CD4-positive, alpha-beta T cell (primary cell): ENCODE data around the gene XIAP. TPM values are rescaled to one million over a fixed set of nuclear protein-coding genes. Genes with fewer than 3 reads are reported as not detected.

Experiments used
- ATAC-seq: fragments of 200-7000 bp; cut with Tn5 transposase; one replicate; pipeline ENCODE4 v1.10.0; 2022; ENCODE audit warnings: mild to moderate bottlenecking; ENCODE audit not compliant: poor library complexity
- CTCF ChIA-PET: fragments of 350-600 bp; sonication (Branson Sonifier 250); formaldehyde crosslinking; loops from one replicate; lab custom pipeline; 2021; ENCODE audit warnings: antibody characterized with exemption, inconsistent platforms; lab: Charles Lee
- POLR2A ChIA-PET: fragments of 350-600 bp; sonication (Branson Sonifier 250); formaldehyde crosslinking; loops from one replicate; lab custom pipeline; 2021; ENCODE audit warnings: antibody characterized with exemption, inconsistent platforms; lab: Charles Lee
- DNase-seq, 14 experiments: peaks; one replicate each; pipeline ENCODE4 v3.0.0-alpha.2; 2013 to 2020; ENCODE audit warnings: mixed read lengths in 2 of 14
- H3K27ac ChIP-seq, 2 donors: one replicate each; pipeline versions ENCODE4 v1.5.1 to v1.7.0; 2013; ENCODE audit warnings: low read length in 2 of 2, low read depth in 1 of 2, mild to moderate bottlenecking in 1 of 2
- H3K27me3 ChIP-seq, 2 experiments: 1 replicate in 1 of 2; 2 replicates in 1 of 2; pipeline versions ENCODE4 v1.6.1 to v1.7.0; 2013; ENCODE audit warnings: low read length in 2 of 2, control low read depth in 1 of 2, mild to moderate bottlenecking in 1 of 2, moderate library complexity in 1 of 2; ENCODE audit not compliant: insufficient read depth in 2 of 2, control insufficient read depth in 1 of 2
- H3K36me3 ChIP-seq: one replicate; pipeline ENCODE4 v1.6.1; 2013; ENCODE audit warnings: low read length, control low read depth; ENCODE audit not compliant: insufficient read depth
- H3K4me1 ChIP-seq: one replicate; pipeline ENCODE4 v1.6.1; 2013; ENCODE audit warnings: low read length, control low read depth; ENCODE audit not compliant: insufficient read depth
- H3K4me3 ChIP-seq: one replicate; pipeline ENCODE4 v1.5.1; 2013; ENCODE audit warnings: mild to moderate bottlenecking, low read length, moderate library complexity
- H3K9me3 ChIP-seq, 2 experiments: 1 replicate in 1 of 2; 2 replicates in 1 of 2; pipeline versions ENCODE4 v1.6.1 to v1.7.0; 2013; ENCODE audit warnings: low read length in 2 of 2, mild to moderate bottlenecking in 2 of 2, control low read depth in 1 of 2, moderate library complexity in 1 of 2; ENCODE audit not compliant: control insufficient read depth in 1 of 2, insufficient read depth in 1 of 2
- H3K27ac Mint-ChIP-seq: one replicate; pipeline ENCODE4 v1.8.0; 2020; ENCODE audit warnings: mixed read lengths
- H3K27me3 Mint-ChIP-seq: one replicate; pipeline ENCODE4 v1.8.0; 2021; ENCODE audit warnings: mixed read lengths
- H3K36me3 Mint-ChIP-seq: one replicate; pipeline ENCODE4 v1.8.0; 2021; ENCODE audit warnings: low read depth, mixed read lengths
- H3K4me1 Mint-ChIP-seq: one replicate; pipeline ENCODE4 v1.8.0; 2021; ENCODE audit warnings: low read depth, mixed read lengths
- H3K4me3 Mint-ChIP-seq: one replicate; pipeline ENCODE4 v1.8.0; 2020; ENCODE audit warnings: mild to moderate bottlenecking, mixed read lengths
- H3K9me3 Mint-ChIP-seq: one replicate; pipeline ENCODE4 v1.8.0; 2020; ENCODE audit warnings: mixed read lengths
- CTCF ChIP-seq: fragments of 200-600 bp; IDR thresholded peaks from one replicate; pipeline ENCODE4 v1.8.0; 2022; ENCODE audit warnings: antibody characterized with exemption, mild to moderate bottlenecking
- intact Hi-C, 2 experiments: fragments of 100-400 bp; cut with DNase I in 1 of 2; cut with micrococcal nuclease in 1 of 2; formaldehyde crosslinking; loops; one replicate each; pipeline versions ENCODE4 v1.15.1 to v1.9.0; 2023 to 2025; cut with DNase I, micrococcal nuclease
- total RNA-seq, 174 experiments: library from RNA in 2 of 174; stranded (reverse) in 2 of 174; gene quantifications; one replicate each; pipeline ENCODE4 v1.2.3 and lab custom pipeline; 2021 to 2026

The XIAP gene
- total RNA-seq, 2 experiments from 2014 or later = 20.9 to 26.0 TPM

GRCh38 chrX:123881330-123881729, 21.5 kb downstream of the XIAP start:
- ChIA-PET CTCF (no interaction called here), POLR2A (no interaction called here)
- Histone ChIP-seq H3K9me3 (no peaks in the 10 kb centered on the region), H3K27ac (no peak overlapping the region), H3K36me3 (peaks cover 2% of the 10 kb centered on the region), H3K4me1 (peaks cover 16% of the 10 kb centered on the region), H3K4me3 (no peak overlapping the region), H3K27me3 (no peaks in the 10 kb centered on the region)
- H3K4me3 Mint-ChIP-seq = no peak overlapping the region
- H3K4me1 Mint-ChIP-seq = peaks cover 29% of the 10 kb centered on the region
- no peak for TF ChIP-seq CTCF
- H3K9me3 Mint-ChIP-seq = no peaks in the 10 kb centered on the region
- DNase-seq (no peak), ATAC-seq (no peak)
- peaks cover 21% of the 10 kb centered on the region for H3K36me3 Mint-ChIP-seq
- peak overlapping the region; percentile 59 for H3K27ac Mint-ChIP-seq
- H3K27me3 Mint-ChIP-seq = no peaks in the 10 kb centered on the region
- intact Hi-C loops = loop anchor here in 1 of 2 experiments (5.0 kb wide), 1 partner anchor 49 kb away; no protein-coding TSS in a partner anchor

- peaks cover 26% of the 10 kb centered on the region for H3K4me1 Mint-ChIP-seq
- H3K9me3 ChIP-seq = no peaks in the 10 kb centered on the region
- H3K27me3 ChIP-seq = no peaks in the 10 kb centered on the region
- ChIA-PET POLR2A (no interaction called here), CTCF (no interaction called here)
- intact Hi-C loops = loop anchor here in 1 of 2 experiments (5.0 kb wide), 1 partner anchor 50 kb away; no protein-coding TSS in a partner anchor
- no peaks in the 10 kb centered on the region for H3K9me3 Mint-ChIP-seq
- peaks cover 25% of the 10 kb centered on the region for H3K36me3 Mint-ChIP-seq
- no peak overlapping the region for H3K4me3 ChIP-seq
- ATAC-seq = no peak
- no peak overlapping the region for H3K4me3 Mint-ChIP-seq
- H3K27ac ChIP-seq = no peak overlapping the region
- H3K4me1 ChIP-seq = peaks cover 11% of the 10 kb centered on the region
- TF ChIP-seq CTCF = no peak
- H3K27me3 Mint-ChIP-seq = no peaks in the 10 kb centered on the region
- peaks cover 5% of the 10 kb centered on the region for H3K36me3 ChIP-seq
- no peak overlapping the region for H3K27ac Mint-ChIP-seq
- no peak for DNase-seq
Measured at GRCh38 chrX:123882391-123882790, 22.5 kb downstream of the XIAP start.

DNA sequence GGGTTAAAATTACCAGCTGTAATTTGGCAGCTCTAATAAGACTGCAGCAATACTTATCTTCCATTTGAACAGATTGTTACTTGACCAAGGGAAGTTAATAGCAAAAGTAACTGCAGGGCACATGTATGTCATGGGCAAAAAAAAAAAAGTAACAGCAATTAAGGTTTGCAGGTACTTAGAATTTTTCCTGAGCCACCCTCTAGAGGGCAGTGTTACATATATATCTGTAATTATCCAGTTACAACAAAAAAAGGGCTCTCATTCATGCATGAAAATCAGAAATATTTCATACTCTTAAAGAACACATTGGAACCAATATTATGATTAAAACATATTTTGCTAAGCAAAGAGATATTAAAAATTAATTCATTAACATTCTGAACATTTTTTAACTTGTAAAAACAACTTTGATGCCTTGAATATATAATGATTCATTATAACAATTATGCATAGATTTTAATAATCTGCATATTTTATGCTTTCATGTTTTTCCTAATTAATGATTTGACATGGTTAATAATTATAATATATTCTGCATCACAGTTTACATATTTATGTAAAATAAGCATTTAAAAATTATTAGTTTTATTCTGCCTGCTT, 25.1 kb downstream of the XIAP start:
- peak; percentile 73 for ATAC-seq
- no peaks in the 10 kb centered on the region for H3K9me3 Mint-ChIP-seq
- POLR2A ChIA-PET = no interaction called here

More for the DNA sequence above, 25.1 kb downstream of the XIAP start:
- intact Hi-C loops = loop anchor here (2.0 to 5.0 kb wide), 4 partner anchors 52 to 132 kb away; no protein-coding TSS in a partner anchor
- DNase-seq = peak in 7 of 14 experiments; percentile 2 to 72 (median 43)
- peaks cover 12% of the 10 kb centered on the region for H3K4me1 Mint-ChIP-seq
- Histone ChIP-seq H3K9me3 (no peaks in the 10 kb centered on the region), H3K27me3 (no peaks in the 10 kb centered on the region), H3K4me1 (no peaks in the 10 kb centered on the region), H3K27ac (no peak overlapping the region), H3K36me3 (peaks cover 5% of the 10 kb centered on the region), H3K4me3 (no peak overlapping the region)
- peak overlapping the region; percentile 36 for H3K27ac Mint-ChIP-seq
- peaks cover 34% of the 10 kb centered on the region for H3K36me3 Mint-ChIP-seq
- peak; percentile 68 for TF ChIP-seq CTCF
- H3K27me3 Mint-ChIP-seq = no peaks in the 10 kb centered on the region
- no peak overlapping the region for H3K4me3 Mint-ChIP-seq
- CTCF ChIA-PET = interaction anchor here (0.6 to 1.2 kb wide), 2 partner anchors 51 to 240 kb away, joined by 3 read pairs; no protein-coding TSS in a partner anchor
